OCI-LY7 (cell line): Measurements from ENCODE around the gene ATP6V0C. TPM values are rescaled to one million over a fixed set of nuclear protein-coding genes. Genes with fewer than 3 reads are reported as not detected.
"Not testable (repeated sequence)": the region's sequence is repeated elsewhere in the genome, so short reads cannot be mapped to it uniquely, and the experiment has no call there.

Source experiments
- BruUV-seq: library from RNA; stranded (reverse); fragments of 400-500 nt; replicated peaks from 2 replicates; lab custom pipeline; 2021; lab: Mats Ljungman, UMichigan
- CTCF ChIA-PET: fragments of 300-600 bp; sonication (Branson Sonifier 250); formaldehyde crosslinking; loops from one replicate; lab custom pipeline; 2022; ENCODE audit warnings: antibody characterized with exemption; ENCODE audit not compliant: unreplicated experiment; lab: Charles Lee
- POLR2A ChIA-PET: fragments of 300-600 bp; sonication (Branson Sonifier 250); formaldehyde crosslinking; loops from one replicate; lab custom pipeline; 2022; ENCODE audit warnings: antibody characterized with exemption; lab: Charles Lee
- DNase-seq: peaks from one replicate; pipeline ENCODE4 v3.0.0-alpha.2; 2015; ENCODE audit warnings: low spot score
- H2AFZ ChIP-seq: fragments of 200-600 bp; sonication (generic), shearing (Covaris generic); 2 replicates; pipeline ENCODE4 v1.6.1; 2014; ENCODE audit warnings: mild to moderate bottlenecking, antibody characterized with exemption, low read length, moderate library complexity
- H3K27ac ChIP-seq: fragments of 200-600 bp; sonication (generic); 2 replicates; pipeline ENCODE4 v1.5.1; 2014; ENCODE audit warnings: mixed run types, low read depth, mild to moderate bottlenecking, moderate library complexity, low read length, inconsistent platforms; ENCODE audit not compliant: poor library complexity, severe bottlenecking
- H3K36me3 ChIP-seq: fragments of 200-600 bp; sonication (generic); 2 replicates; pipeline ENCODE4 v1.6.1; 2014; ENCODE audit warnings: mild to moderate bottlenecking, antibody characterized with exemption, low read length, moderate library complexity, mixed read lengths; ENCODE audit not compliant: insufficient read depth
- H3K4me1 ChIP-seq: fragments of 200-600 bp; sonication (generic); 2 replicates; pipeline ENCODE4 v1.5.1; 2014; ENCODE audit warnings: mild to moderate bottlenecking, low read length; ENCODE audit not compliant: insufficient read depth, poor library complexity, severe bottlenecking
- H3K4me2 ChIP-seq: fragments of 200-600 bp; sonication (generic); 2 replicates; pipeline ENCODE4 v1.6.1; 2014; ENCODE audit warnings: mild to moderate bottlenecking, low read length
- H3K4me3 ChIP-seq: fragments of 200-600 bp; sonication (generic); 2 replicates; pipeline ENCODE4 v1.5.1; 2014; ENCODE audit warnings: mild to moderate bottlenecking, low read depth, low read length; ENCODE audit not compliant: poor library complexity, severe bottlenecking
- H3K79me2 ChIP-seq: fragments of 200-600 bp; sonication (generic); 2 replicates; pipeline ENCODE4 v1.6.1; 2016; ENCODE audit warnings: low read depth, mild to moderate bottlenecking, low read length, moderate library complexity, mixed read lengths; ENCODE audit not compliant: insufficient read depth
- H3K9me2 ChIP-seq: fragments of 200-600 bp; sonication (generic); 2 replicates; pipeline ENCODE4 v1.6.1; 2016; ENCODE audit warnings: mild to moderate bottlenecking, low read length, mixed read lengths; ENCODE audit not compliant: insufficient read depth
- H3K9me3 ChIP-seq: fragments of 200-600 bp; sonication (generic); 2 replicates; pipeline ENCODE4 v1.6.1; 2014; ENCODE audit warnings: mild to moderate bottlenecking, mixed run types, low read length, mixed read lengths
- H4K20me1 ChIP-seq: fragments of 200-600 bp; sonication (generic); 2 replicates; pipeline ENCODE4 v1.6.1; 2014; ENCODE audit warnings: mild to moderate bottlenecking, antibody characterized with exemption, low read length, moderate library complexity, mixed read lengths; ENCODE audit not compliant: insufficient read depth
- intact Hi-C: fragments of 100-400 bp; cut with micrococcal nuclease; formaldehyde crosslinking; loops from one replicate; pipeline ENCODE4 v1.10.0; 2022; ENCODE audit not compliant: unreplicated experiment
- total RNA-seq, 2 experiments: library from RNA; depleted of rRNA in 1 of 2; stranded (reverse); fragments of >200 nt in 1 of 2; shearing (Covaris generic) in 1 of 2; gene quantifications; 2 replicates each; pipeline ENCODE4 v1.2.3, GENCODE V29; 2014 to 2022

Gene ATP6V0C
- total RNA-seq, 2 experiments from 2014 or later = 16.4 to 94.3 TPM

GRCh38 chr16:2551420-2551889 is 37.7 kb downstream of the ATP6V0C start:
- H3K79me2 ChIP-seq, intact Hi-C loops, H3K4me3 ChIP-seq, H3K36me3 ChIP-seq, POLR2A ChIA-PET, BruUV-seq, CTCF ChIA-PET, DNase-seq, H2AFZ ChIP-seq, H3K4me1 ChIP-seq, H3K9me2 ChIP-seq, H3K27ac ChIP-seq, H3K9me3 ChIP-seq, H4K20me1 ChIP-seq, H3K4me2 ChIP-seq: not testable (repeated sequence)

GRCh38 chr16:2554709-2555425 is 41.1 kb downstream of the ATP6V0C start:
- H3K4me2 ChIP-seq, H3K4me1 ChIP-seq, BruUV-seq, H4K20me1 ChIP-seq, H3K9me3 ChIP-seq, H3K9me2 ChIP-seq, DNase-seq, H2AFZ ChIP-seq, H3K4me3 ChIP-seq, intact Hi-C loops, CTCF ChIA-PET, H3K79me2 ChIP-seq, H3K27ac ChIP-seq, POLR2A ChIA-PET, H3K36me3 ChIP-seq: not testable (repeated sequence)

- H2AFZ ChIP-seq, H3K36me3 ChIP-seq, intact Hi-C loops, H3K4me3 ChIP-seq, H3K4me1 ChIP-seq, H3K9me3 ChIP-seq, CTCF ChIA-PET, H3K27ac ChIP-seq, H3K79me2 ChIP-seq, H3K4me2 ChIP-seq, BruUV-seq, POLR2A ChIA-PET, DNase-seq, H3K9me2 ChIP-seq, H4K20me1 ChIP-seq: not testable (repeated sequence)
These were observed 43.4 kb downstream of the ATP6V0C start for GRCh38 chr16:2557150-2557549.

- intact Hi-C loops, CTCF ChIA-PET, DNase-seq, H3K79me2 ChIP-seq, H2AFZ ChIP-seq, POLR2A ChIA-PET, H3K36me3 ChIP-seq, H3K9me2 ChIP-seq, H3K9me3 ChIP-seq, H3K4me1 ChIP-seq, H4K20me1 ChIP-seq, H3K4me3 ChIP-seq, H3K4me2 ChIP-seq, BruUV-seq: not testable (repeated sequence)
- peak overlapping the region; percentile 33 for H3K27ac ChIP-seq
These were observed 46.5 kb downstream of the ATP6V0C start for GRCh38 chr16:2560131-2560797.
